Sigmoid colon (tissue), 4 donors: ENCODE results near the gene DENND1B.

Experiments used
- EP300 ChIP-seq, 4 donors: sonication (generic); formaldehyde crosslinking; IDR thresholded peaks; one replicate each; pipeline ENCODE4 v1.6.1; 2017; ENCODE audit warnings: antibody characterized with exemption in 4 of 4
- POLR2A ChIP-seq, 2 donors: fragments of 450-650 bp; IDR thresholded peaks; one replicate each; pipeline ENCODE4 v1.6.1; 2016; ENCODE audit warnings: antibody characterized with exemption in 2 of 2, mild to moderate bottlenecking in 2 of 2, moderate library complexity in 2 of 2

DNA sequence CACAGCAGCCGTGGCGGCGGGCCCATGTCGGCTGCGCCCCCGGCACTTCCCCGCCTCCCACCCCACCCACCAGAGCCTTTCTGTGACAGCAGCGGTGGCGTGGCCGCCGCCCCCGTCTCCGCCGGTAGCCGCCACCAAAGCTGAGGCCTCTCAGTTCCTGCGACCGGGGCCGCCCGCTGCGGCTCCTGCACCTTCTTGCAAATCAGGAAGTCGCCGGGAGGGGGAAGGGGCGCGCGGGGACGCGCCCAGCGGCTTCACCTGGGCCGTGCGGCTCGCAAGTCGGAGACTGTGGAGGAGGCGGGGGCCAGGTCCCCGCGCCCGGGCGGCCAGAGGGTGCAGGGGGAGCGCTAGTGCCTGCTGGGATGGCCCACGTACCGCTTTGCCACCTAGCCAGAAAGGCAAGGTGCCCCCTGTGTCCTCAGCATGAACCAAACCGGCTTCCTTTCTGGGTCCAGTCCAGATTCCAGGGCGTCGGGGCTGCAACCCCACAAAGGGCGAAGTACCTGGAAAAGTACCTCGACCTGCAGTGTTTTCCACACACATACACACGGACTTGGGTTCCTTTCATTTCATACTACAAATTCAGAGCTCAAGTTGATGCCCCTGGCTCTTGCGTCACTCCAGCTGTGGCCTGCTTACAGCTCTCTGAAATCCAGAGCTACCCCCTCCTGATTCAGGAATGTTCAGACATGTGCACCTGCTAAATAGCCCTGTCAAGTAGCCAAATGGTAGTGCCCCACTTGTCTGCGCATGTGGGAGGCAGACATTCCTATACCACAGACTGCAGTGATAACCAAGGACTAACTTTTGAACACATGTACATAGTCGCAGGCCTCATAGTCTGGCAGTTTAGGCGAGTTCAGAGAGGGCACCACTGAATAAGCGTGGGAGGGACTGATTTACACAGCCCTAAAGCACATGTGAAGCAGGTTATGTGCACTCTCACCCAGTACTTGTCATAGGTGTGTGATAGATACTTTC is at the start of gene DENND1B:
- TF ChIP-seq POLR2A (IDR thresholded peaks at IDR 0.05) (no peak), EP300 (IDR thresholded peaks at IDR 0.05) (no peak)
